ENCODE measurements around the gene MIOX.

The MIOX gene

DNA sequence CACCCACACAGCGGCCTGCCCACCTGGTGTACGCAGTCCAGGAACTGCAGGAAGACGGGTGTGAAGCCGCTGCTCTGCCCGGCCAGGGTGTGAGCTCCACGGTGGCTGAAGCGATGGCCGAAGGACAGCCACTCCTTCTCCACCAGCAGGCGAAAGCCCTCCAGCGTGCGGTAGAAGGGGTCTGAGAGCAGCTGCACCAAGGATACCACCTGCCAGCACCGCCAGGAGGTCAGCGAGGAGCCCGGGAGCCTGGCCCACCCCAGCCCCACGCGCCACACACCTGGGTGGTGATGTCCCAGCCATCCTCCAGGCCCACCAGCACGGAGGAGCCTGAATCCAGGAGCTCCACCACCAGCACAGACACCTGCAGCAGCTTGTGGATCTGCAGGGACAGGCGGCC lies 31.5 kb upstream of the MIOX start:
- DNase-seq (ENCODE audit: low spot score) = no peak

- no peak for DNase-seq (ENCODE audit: low spot score)
Observed at GRCh38 chr22:50456026-50456425, 30.6 kb upstream of the MIOX start.

- DNase-seq (ENCODE audit: low spot score) = no peak
Observed at GRCh38 chr22:50456466-50457234, 30.0 kb upstream of the MIOX start.

DNA sequence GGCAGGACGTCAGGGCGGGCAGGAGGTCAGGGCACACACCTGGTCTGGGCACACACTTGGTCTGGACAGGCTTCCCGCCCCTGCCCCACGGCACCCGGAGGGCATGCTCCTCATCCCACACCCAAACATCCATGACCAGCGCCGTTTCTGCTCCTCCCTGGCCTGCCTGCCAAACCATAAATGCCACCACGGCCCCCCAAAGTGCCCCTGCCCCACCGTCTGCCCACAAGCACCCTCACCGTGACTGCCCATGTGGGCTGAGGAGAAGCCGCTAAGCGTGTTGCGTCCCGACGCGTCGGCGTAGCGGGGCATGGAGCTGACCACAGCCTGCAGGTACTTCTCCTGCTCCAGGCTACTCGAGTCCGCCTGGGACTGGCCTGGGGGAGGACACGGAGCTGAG lies 27.6 kb upstream of the MIOX start:
- no peak for DNase-seq (ENCODE audit: low spot score)

GRCh38 chr22:50459496-50460140 lies 27.0 kb upstream of the MIOX start:
- DNase-seq (ENCODE audit: low spot score) = no peak

GRCh38 chr22:50460938-50461337 lies 25.7 kb upstream of the MIOX start:
- no peak for DNase-seq (ENCODE audit: low spot score)

GRCh38 chr22:50461536-50461935 lies 25.1 kb upstream of the MIOX start:
- DNase-seq (ENCODE audit: low spot score) = no peak

- no peak for DNase-seq (ENCODE audit: low spot score)
Observed at GRCh38 chr22:50461979-50462540, 24.6 kb upstream of the MIOX start.

- no peak for DNase-seq (ENCODE audit: low spot score)
Observed at GRCh38 chr22:50463188-50463900, 23.3 kb upstream of the MIOX start.

GRCh38 chr22:50464451-50464850 lies 22.2 kb upstream of the MIOX start:
- no peak for DNase-seq (ENCODE audit: low spot score)

GRCh38 chr22:50465066-50465930 lies 21.4 kb upstream of the MIOX start:
- no peak for DNase-seq (ENCODE audit: low spot score)

DNA sequence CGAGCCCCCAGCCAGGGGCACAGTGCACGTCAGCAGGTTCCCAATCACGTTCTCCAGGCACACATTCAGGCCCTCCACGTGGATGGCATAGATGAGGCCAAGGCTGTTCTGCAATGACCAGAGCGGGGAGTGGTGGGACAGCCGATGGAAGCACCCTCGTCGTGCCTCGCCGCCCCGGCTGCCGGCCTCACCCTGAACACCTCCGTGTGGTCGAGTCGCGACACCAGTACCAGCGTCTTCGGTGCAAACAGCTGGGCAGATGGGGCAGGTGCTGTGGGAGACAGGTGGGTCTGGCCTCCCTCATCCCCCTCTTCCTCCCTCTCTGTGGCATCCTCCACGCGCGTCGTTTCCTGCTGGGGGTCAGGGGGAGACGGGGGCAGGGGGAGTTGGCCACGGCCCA lies 19.3 kb upstream of the MIOX start:
- DNase-seq (ENCODE audit: low spot score) = no peak

- DNase-seq (ENCODE audit: low spot score) = no peak
Observed at GRCh38 chr22:50467773-50468440, 18.8 kb upstream of the MIOX start.

DNA sequence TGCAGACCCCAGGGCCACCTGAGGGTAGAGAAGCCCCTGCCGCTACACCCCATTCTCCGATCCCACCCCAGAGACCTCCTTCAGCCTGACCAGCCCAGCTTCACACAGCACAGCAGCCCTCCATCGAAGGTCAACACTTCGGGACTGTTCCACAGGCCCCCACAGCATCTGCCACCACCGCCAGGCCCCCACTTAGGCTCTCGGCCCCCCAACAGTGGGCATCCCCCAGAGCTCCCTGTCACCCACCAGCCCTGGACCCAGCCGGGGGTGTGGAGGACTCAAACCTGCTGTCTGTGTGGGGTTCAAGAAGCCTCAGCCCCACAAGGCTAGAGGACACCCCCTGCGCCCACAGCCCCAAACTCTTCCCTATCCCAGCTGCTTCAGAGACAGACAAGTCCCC lies 18.0 kb upstream of the MIOX start:
- no peak for DNase-seq (ENCODE audit: low spot score)

- DNase-seq (ENCODE audit: low spot score) = peak; percentile 75
Observed at GRCh38 chr22:50469377-50470305, 17.0 kb upstream of the MIOX start.

DNA sequence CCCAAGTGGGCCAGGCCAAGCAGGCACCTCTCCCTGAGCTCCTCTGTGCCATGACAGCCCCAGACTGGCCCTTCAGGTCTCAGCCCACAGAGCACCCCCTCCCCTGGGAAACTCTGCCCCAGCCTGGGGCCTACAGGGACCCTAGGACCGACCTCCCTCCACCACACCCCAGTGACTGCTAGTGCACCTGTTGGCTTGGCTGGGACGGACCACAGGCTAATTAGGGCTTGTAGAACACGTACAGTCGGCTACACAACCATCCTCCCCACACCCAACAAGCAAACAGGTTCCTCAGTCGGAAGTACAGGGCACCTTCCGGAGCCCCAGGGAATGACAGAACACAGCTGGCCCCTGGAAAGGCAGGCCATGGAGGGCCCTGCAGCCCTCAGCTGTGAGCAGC lies 16.2 kb upstream of the MIOX start:
- DNase-seq (ENCODE audit: low spot score) = no peak

GRCh38 chr22:50471197-50471847 lies 15.3 kb upstream of the MIOX start:
- no peak for DNase-seq (ENCODE audit: low spot score)

DNA sequence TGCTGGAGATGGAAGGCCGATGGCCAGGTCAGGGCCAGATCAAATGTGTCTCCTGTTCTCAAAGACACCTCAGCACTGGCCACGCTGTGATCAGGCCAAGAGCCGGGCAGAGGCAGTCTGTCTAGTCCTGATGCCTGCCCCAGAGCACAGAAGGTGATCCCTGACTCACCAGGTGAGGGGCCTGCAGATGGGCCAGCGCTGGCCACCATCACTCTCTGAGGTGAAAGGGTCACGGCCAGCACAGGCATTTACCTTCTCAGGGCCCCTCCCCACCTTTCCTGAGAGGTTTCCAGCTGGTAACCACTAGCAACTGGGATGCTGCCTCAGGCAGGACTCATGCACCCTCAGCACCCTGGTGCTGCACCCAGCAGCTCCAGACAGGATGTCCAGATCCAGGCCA lies 14.7 kb upstream of the MIOX start:
- DNase-seq (ENCODE audit: low spot score) = no peak

DNA sequence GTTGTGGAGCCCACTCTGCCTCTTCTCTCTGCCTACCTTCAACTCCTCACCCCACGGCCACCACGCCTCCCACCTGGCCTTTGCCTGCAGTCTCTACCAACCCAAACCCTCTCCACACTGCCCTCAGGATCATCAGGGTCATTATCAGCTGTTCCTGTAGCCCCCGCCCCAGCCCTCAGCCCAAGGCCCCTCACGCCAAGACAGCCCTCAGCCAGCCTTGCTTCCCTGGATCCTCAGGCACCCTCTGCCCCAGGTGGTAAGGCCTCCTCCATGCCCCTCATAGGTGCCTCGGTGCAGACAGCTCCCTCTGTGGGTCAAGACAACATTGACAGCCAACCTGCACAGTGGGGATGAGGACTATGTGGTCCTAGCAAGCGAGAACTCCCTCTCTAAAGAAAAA lies 13.6 kb upstream of the MIOX start:
- peak; percentile 43 for DNase-seq (ENCODE audit: low spot score)
